ENCODE data around the gene IL7R.

DNA sequence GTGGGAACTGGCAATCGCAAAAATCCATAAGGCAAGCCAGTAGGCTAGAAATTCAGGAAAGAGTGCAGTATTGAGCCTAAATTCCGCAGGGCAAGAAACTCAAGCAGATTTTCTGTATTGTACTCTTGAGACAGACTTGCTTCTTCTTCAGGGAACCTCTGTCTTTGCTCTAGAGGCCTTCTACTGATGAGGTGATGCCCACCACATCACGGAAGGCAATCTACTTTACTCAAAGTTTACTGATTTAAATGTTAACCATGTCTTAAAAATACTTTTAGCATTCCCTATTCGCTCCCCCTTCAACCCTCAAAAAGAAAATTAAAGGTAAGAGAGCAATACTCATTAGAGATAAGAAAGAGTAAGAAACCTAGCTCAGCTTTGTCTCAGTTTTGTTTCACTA lies 11.3 kb downstream of the IL7R start:
- TF ChIP-seq, protein P1, sequence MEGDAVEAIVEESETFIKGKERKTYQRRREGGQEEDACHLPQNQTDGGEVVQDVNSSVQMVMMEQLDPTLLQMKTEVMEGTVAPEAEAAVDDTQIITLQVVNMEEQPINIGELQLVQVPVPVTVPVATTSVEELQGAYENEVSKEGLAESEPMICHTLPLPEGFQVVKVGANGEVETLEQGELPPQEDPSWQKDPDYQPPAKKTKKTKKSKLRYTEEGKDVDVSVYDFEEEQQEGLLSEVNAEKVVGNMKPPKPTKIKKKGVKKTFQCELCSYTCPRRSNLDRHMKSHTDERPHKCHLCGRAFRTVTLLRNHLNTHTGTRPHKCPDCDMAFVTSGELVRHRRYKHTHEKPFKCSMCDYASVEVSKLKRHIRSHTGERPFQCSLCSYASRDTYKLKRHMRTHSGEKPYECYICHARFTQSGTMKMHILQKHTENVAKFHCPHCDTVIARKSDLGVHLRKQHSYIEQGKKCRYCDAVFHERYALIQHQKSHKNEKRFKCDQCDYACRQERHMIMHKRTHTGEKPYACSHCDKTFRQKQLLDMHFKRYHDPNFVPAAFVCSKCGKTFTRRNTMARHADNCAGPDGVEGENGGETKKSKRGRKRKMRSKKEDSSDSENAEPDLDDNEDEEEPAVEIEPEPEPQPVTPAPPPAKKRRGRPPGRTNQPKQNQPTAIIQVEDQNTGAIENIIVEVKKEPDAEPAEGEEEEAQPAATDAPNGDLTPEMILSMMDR (IDR thresholded peaks at IDR 0.05; ENCODE audit: insufficient read depth, low read length) = no peak
- no peak for TF ChIP-seq POLR2AphosphoS5 (IDR thresholded peaks at IDR 0.05; ENCODE audit: low read depth)

All from HL-60 (cell line).